Prostate gland (tissue), 2 donors: ENCODE data around the gene CREB3L2.

Experiments
- CTCF ChIP-seq, 4 experiments: fragments of 200-600 bp in 2 of 4; fragments of 450-650 bp in 2 of 4; sonication (generic) in 2 of 4; IDR thresholded peaks; 1 replicate in 3 of 4; 2 replicates in 1 of 4; pipeline ENCODE4 v1.5.1; 2016 to 2019; ENCODE audit warnings: antibody characterized with exemption in 4 of 4, mild to moderate bottlenecking in 2 of 4, moderate library complexity in 2 of 4
- POLR2AphosphoS5 ChIP-seq: sonication (generic); formaldehyde crosslinking; IDR thresholded peaks from one replicate; pipeline ENCODE4 v1.6.1; 2017; ENCODE audit warnings: antibody characterized with exemption

GRCh38 chr7:137853053-137853452 lies 148.8 kb downstream of the CREB3L2 start:
- no peak for TF ChIP-seq CTCF (IDR thresholded peaks at IDR 0.05)
- TF ChIP-seq POLR2AphosphoS5 = no peak
